WI38 (cell line): ENCODE results near the gene KAT6B.

Experiments used
- H3K4me3 ChIP-seq: 2 replicates; pipeline ENCODE4 v1.5.1; 2011; ENCODE audit warnings: low read depth, mild to moderate bottlenecking, control low read depth, low read length
- CTCF ChIP-seq: IDR thresholded peaks from 2 replicates; pipeline ENCODE4 v1.5.1; 2012; ENCODE audit warnings: low read depth, mild to moderate bottlenecking, control low read depth, low read length

KAT6B gene

GRCh38 chr10:75058161-75058560 is 231.8 kb downstream of the KAT6B start:
- TF ChIP-seq CTCF: no peak
- H3K4me3 ChIP-seq: no peak overlapping the region

- no peak for TF ChIP-seq CTCF
- no peak overlapping the region for H3K4me3 ChIP-seq
Measured at GRCh38 chr10:75061709-75062505, 235.5 kb downstream of the KAT6B start.

- no peak overlapping the region for H3K4me3 ChIP-seq
- TF ChIP-seq CTCF: no peak
Measured at GRCh38 chr10:75062506-75063299, 236.3 kb downstream of the KAT6B start.

- H3K4me3 ChIP-seq: no peak overlapping the region
- no peak for TF ChIP-seq CTCF
Measured at GRCh38 chr10:75063461-75064230, 237.2 kb downstream of the KAT6B start.

GRCh38 chr10:75065076-75065475 is 238.7 kb downstream of the KAT6B start:
- TF ChIP-seq CTCF: no peak
- H3K4me3 ChIP-seq: no peak overlapping the region

- H3K4me3 ChIP-seq: no peak overlapping the region
- TF ChIP-seq CTCF: no peak
Measured at GRCh38 chr10:75066271-75066670, 239.9 kb downstream of the KAT6B start.
